ENCODE results near the gene ARMC2. TPM values are rescaled to one million over a fixed set of nuclear protein-coding genes. Genes with fewer than 3 reads are reported as not detected.

ARMC2 gene
- total and polyA plus RNA-seq, 2 experiments from 2014 or later = 0.97 to 4.4 TPM

DNA sequence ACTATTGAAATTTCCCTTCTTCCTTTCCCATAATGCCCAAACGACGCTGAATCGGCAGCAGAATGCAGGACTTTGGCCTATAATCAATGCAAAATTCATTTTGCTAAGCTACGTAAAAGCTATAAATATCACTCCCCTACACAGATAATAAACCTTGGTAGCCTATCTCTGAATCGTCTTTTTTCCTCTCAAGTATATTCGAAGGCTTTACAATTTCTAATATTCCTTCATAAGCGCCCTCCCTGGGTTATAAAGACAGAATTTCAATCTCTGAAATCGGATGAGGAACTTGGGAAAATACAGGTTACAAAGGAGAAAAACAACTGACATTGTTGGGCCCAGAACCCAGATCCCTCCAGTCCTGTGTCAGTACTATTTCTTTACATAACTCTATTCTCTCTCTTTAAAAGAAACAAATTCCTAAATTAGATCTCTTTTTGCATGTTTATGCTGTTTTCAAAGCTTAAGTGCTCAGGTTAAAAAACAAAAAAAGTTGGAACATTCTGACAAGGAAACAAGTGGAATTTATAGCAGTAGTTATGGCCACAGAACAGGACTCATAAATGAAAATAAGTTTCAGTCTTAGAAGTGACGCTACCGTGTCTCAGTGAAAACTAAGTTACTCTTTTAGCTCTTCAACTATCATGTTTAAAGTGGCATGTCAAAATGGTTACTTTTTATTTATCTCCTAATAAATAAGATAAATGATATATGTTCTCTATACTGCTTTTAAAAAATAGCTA lies 161.9 kb downstream of the ARMC2 start:
- Histone ChIP-seq H3F3A (ENCODE audit: insufficient read depth) (no peaks in the 10 kb centered on the region; the same call in 1 of the 2 replicates), H3K4me3 (peak overlapping the region; percentile 81), H3K4me2 (ENCODE audit: unreplicated experiment) (peak overlapping the region; percentile 92), H3K27ac (peak overlapping the region; percentile 87), H3K27me3 (replicated peaks; ENCODE audit: insufficient read depth) (no peaks in the 10 kb centered on the region), H2AFZ (peak overlapping the region; percentile 92), H3K9me3 (ENCODE audit: low read depth) (no peaks in the 10 kb centered on the region), H4K20me1 (ENCODE audit: insufficient read depth) (no peaks in the 10 kb centered on the region), H3K9me2 (ENCODE audit: insufficient read depth) (no peaks in the 10 kb centered on the region), H3K9ac (peak overlapping the region; percentile 96), H3K4me1 (ENCODE audit: insufficient read depth) (peaks cover 25% of the 10 kb centered on the region), H3K79me2 (ENCODE audit: insufficient read depth) (peaks cover 40% of the 10 kb centered on the region), H3K36me3 (ENCODE audit: low read depth) (no peaks in the 10 kb centered on the region)
- WGBS, 2 experiments (ENCODE audit: low coverage in 1 of 2, low lambda C conversion rate in 2 of 2, missing lambda C conversion rate in 2 of 2) = 15 to 18% methylated on average over 10 of the region's 10 CpGs
- DNase-seq = no peak
- in situ Hi-C loops (cut with MboI) = no loop called here
- TF ChIP-seq EZH2phosphoT487 (IDR thresholded peaks at IDR 0.05; ENCODE audit: insufficient read depth, low read depth) (no peak), EZH2 (IDR thresholded peaks at IDR 0.05; ENCODE audit: insufficient read depth, poor library complexity, severe bottlenecking) (no peak)

GRCh38 chr6:109010705-109011102 lies 162.5 kb downstream of the ARMC2 start:
- in situ Hi-C loops (cut with MboI) = no loop called here
- H3K27me3 ChIP-seq (replicated peaks; ENCODE audit: insufficient read depth) = no peaks in the 10 kb centered on the region
- no peaks in the 10 kb centered on the region; the same call in 1 of the 2 replicates for H3F3A ChIP-seq (ENCODE audit: insufficient read depth)
- H3K27ac ChIP-seq = no peak overlapping the region
- WGBS, 2 experiments (ENCODE audit: low coverage in 1 of 2, low lambda C conversion rate in 2 of 2, missing lambda C conversion rate in 2 of 2) = 49 to 55% methylated on average over 2 of the region's 2 CpGs
- H3K9me2 ChIP-seq (ENCODE audit: insufficient read depth) = no peaks in the 10 kb centered on the region
- H3K79me2 ChIP-seq (ENCODE audit: insufficient read depth) = peaks cover 34% of the 10 kb centered on the region
- H3K9ac ChIP-seq = peak overlapping the region; percentile 96; the same call in 1 of the 2 replicates
- H2AFZ ChIP-seq = no peak overlapping the region
- no peaks in the 10 kb centered on the region for H3K9me3 ChIP-seq (ENCODE audit: low read depth)
- H3K36me3 ChIP-seq (ENCODE audit: low read depth) = no peaks in the 10 kb centered on the region
- H3K4me2 ChIP-seq (ENCODE audit: unreplicated experiment) = no peak overlapping the region
- no peak for TF ChIP-seq EZH2 (IDR thresholded peaks at IDR 0.05; ENCODE audit: insufficient read depth, poor library complexity, severe bottlenecking)
- TF ChIP-seq EZH2phosphoT487 (IDR thresholded peaks at IDR 0.05; ENCODE audit: insufficient read depth, low read depth) = no peak
- H3K4me3 ChIP-seq = no peak overlapping the region
- H4K20me1 ChIP-seq (ENCODE audit: insufficient read depth) = no peaks in the 10 kb centered on the region
- peaks cover 25% of the 10 kb centered on the region for H3K4me1 ChIP-seq (ENCODE audit: insufficient read depth)
- DNase-seq = no peak

GRCh38 chr6:109013656-109014305 lies 165.6 kb downstream of the ARMC2 start:
- in situ Hi-C loops (cut with MboI) = no loop called here
- Histone ChIP-seq H3K4me2 (ENCODE audit: unreplicated experiment) (no peak overlapping the region), H3K4me1 (ENCODE audit: insufficient read depth) (peaks cover 12% of the 10 kb centered on the region), H3K4me3 (no peak overlapping the region), H3K9ac (no peak overlapping the region), H3K27ac (no peak overlapping the region), H3K36me3 (ENCODE audit: low read depth) (no peaks in the 10 kb centered on the region), H3K9me2 (ENCODE audit: insufficient read depth) (no peaks in the 10 kb centered on the region), H2AFZ (no peak overlapping the region), H3F3A (ENCODE audit: insufficient read depth) (no peaks in the 10 kb centered on the region; the same call in 1 of the 2 replicates), H3K79me2 (ENCODE audit: insufficient read depth) (peaks cover 3% of the 10 kb centered on the region), H4K20me1 (ENCODE audit: insufficient read depth) (no peaks in the 10 kb centered on the region), H3K27me3 (replicated peaks; ENCODE audit: insufficient read depth) (no peaks in the 10 kb centered on the region), H3K9me3 (ENCODE audit: low read depth) (no peaks in the 10 kb centered on the region)
- TF ChIP-seq EZH2phosphoT487 (IDR thresholded peaks at IDR 0.05; ENCODE audit: insufficient read depth, low read depth) (no peak), EZH2 (IDR thresholded peaks at IDR 0.05; ENCODE audit: insufficient read depth, poor library complexity, severe bottlenecking) (no peak)
- 47 to 50% methylated on average over 2 of the region's 2 CpGs for WGBS, 2 experiments (ENCODE audit: low coverage in 1 of 2, low lambda C conversion rate in 2 of 2, missing lambda C conversion rate in 2 of 2)
- DNase-seq = no peak

DNA sequence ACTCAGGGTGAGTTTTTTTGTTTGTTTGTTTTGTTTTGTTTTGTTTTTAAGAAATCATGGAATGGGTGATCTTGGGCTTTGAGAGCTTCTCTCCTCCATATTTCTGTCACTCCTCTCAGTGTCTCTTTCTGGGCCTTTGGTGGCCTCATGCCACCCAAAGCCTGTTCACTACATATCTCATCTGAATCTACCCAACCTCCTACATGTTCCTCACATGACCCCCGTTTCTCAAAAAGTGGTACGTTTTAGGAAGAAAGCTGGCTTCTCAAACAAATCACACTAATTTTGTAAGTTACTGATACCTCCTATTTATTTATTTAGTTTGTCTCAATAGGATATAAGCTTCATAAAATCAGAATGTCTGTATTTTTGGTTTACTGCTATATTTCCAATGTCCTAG lies 166.4 kb downstream of the ARMC2 start:
- in situ Hi-C loops (cut with MboI) = no loop called here
- no peak overlapping the region for H3K4me3 ChIP-seq
- H3K9ac ChIP-seq = no peak overlapping the region
- no peak overlapping the region for H2AFZ ChIP-seq
- no peak for DNase-seq
- peaks cover 12% of the 10 kb centered on the region for H3K4me1 ChIP-seq (ENCODE audit: insufficient read depth)
- H3K36me3 ChIP-seq (ENCODE audit: low read depth) = no peaks in the 10 kb centered on the region
- no peaks in the 10 kb centered on the region for H3K9me3 ChIP-seq (ENCODE audit: low read depth)
- H3F3A ChIP-seq (ENCODE audit: insufficient read depth) = no peaks in the 10 kb centered on the region; the same call in 1 of the 2 replicates
- no peak overlapping the region for H3K27ac ChIP-seq
- H4K20me1 ChIP-seq (ENCODE audit: insufficient read depth) = no peaks in the 10 kb centered on the region
- H3K79me2 ChIP-seq (ENCODE audit: insufficient read depth) = no peaks in the 10 kb centered on the region
- H3K27me3 ChIP-seq (replicated peaks; ENCODE audit: insufficient read depth) = no peaks in the 10 kb centered on the region
- no peaks in the 10 kb centered on the region for H3K9me2 ChIP-seq (ENCODE audit: insufficient read depth)
- TF ChIP-seq EZH2 (IDR thresholded peaks at IDR 0.05; ENCODE audit: insufficient read depth, poor library complexity, severe bottlenecking) (no peak), EZH2phosphoT487 (IDR thresholded peaks at IDR 0.05; ENCODE audit: insufficient read depth, low read depth) (no peak)
- H3K4me2 ChIP-seq (ENCODE audit: unreplicated experiment) = no peak overlapping the region
- WGBS, 2 experiments (ENCODE audit: low coverage in 1 of 2, low lambda C conversion rate in 2 of 2, missing lambda C conversion rate in 2 of 2) = 98 to 100% methylated on average over 2 of the region's 2 CpGs

Measured in GM23248 (cell line).